ENCODE results near the gene ERCC8. TPM values are rescaled to one million over a fixed set of nuclear protein-coding genes. Genes with fewer than 3 reads are reported as not detected.
A peak's percentile ranks its signal among the peaks of the same experiment; 100 is the strongest.

Gene ERCC8
- total and polyA plus RNA-seq, 2 of the 13 experiments (the other 11 are each of a cell fraction or from before 2014, with no cell fraction given) = 24.4 to 35.2 TPM

- no peak for TF ChIP-seq ZBTB10 (CRISPR knock-in tag; IDR thresholded peaks at IDR 0.05; ENCODE audit: borderline replicate concordance)
- TF ChIP-seq PHF20 (CRISPR knock-in tag; IDR thresholded peaks at IDR 0.05) = peak; percentile 42; the same call in 1 of the 2 replicates
- no peak for TF ChIP-seq NFIB (CRISPR knock-in tag; IDR thresholded peaks at IDR 0.05; ENCODE audit: borderline replicate concordance)
- no peak for TF ChIP-seq SP1 (IDR thresholded peaks at IDR 0.05)
- no peak for TF ChIP-seq SP1 (CRISPR knock-in tag; IDR thresholded peaks at IDR 0.05)
- TF ChIP-seq ZNF547 (CRISPR knock-in tag; IDR thresholded peaks at IDR 0.05) = no peak
- no peak for TF ChIP-seq ZNF350 (CRISPR knock-in tag; IDR thresholded peaks at IDR 0.05; ENCODE audit: borderline replicate concordance, low read depth)
- no peak for TF ChIP-seq GPN1 (CRISPR knock-in tag; IDR thresholded peaks at IDR 0.05; ENCODE audit: borderline replicate concordance)
- no peak; the same call in 1 of the 2 replicates for TF ChIP-seq BRCA1 (CRISPR knock-in tag; IDR thresholded peaks at IDR 0.05)
- no peak for TF ChIP-seq GATAD1 (CRISPR knock-in tag; IDR thresholded peaks at IDR 0.05)
- TF ChIP-seq ZNF616 (CRISPR knock-in tag; IDR thresholded peaks at IDR 0.05; ENCODE audit: low read depth) = 0 out of 2 replicates have a peak, but pooled peaks have one; percentile 49
- TF ChIP-seq FOXK1 (CRISPR knock-in tag; IDR thresholded peaks at IDR 0.05; ENCODE audit: borderline replicate concordance, low read depth) = no peak
- TF ChIP-seq ETV6 (CRISPR knock-in tag; conservative IDR thresholded peaks at IDR 0.05) = no peak
- no peak for TF ChIP-seq CHD4 (IDR thresholded peaks at IDR 0.05; ENCODE audit: borderline replicate concordance, low read length)
- TF ChIP-seq ZNF776 (CRISPR knock-in tag; IDR thresholded peaks at IDR 0.05) = peak; percentile 65; the same call in 1 of the 2 replicates
- peak; percentile 36 for TF ChIP-seq HOXA3 (CRISPR knock-in tag; IDR thresholded peaks at IDR 0.05)
- TF ChIP-seq ZNF503 (CRISPR knock-in tag; IDR thresholded peaks at IDR 0.05) = no peak
- TF ChIP-seq ZNF326 (CRISPR knock-in tag; IDR thresholded peaks at IDR 0.05; ENCODE audit: borderline replicate concordance) = no peak
- no peak for TF ChIP-seq MAFK (conservative IDR thresholded peaks at IDR 0.05 in 1 of 2, IDR thresholded peaks at IDR 0.05 in 1 of 2; ENCODE audit: low read length in 2 of 2)
- no peak for TF ChIP-seq FOXM1 (CRISPR knock-in tag; IDR thresholded peaks at IDR 0.05)
- no peak for TF ChIP-seq ZNF232 (CRISPR knock-in tag; IDR thresholded peaks at IDR 0.05; ENCODE audit: borderline replicate concordance)
- TF ChIP-seq NKX3-1 (CRISPR knock-in tag; IDR thresholded peaks at IDR 0.05) = no peak
- TF ChIP-seq ZNF839 (CRISPR knock-in tag; IDR thresholded peaks at IDR 0.05; ENCODE audit: borderline replicate concordance) = no peak
- TF ChIP-seq E2F1 (CRISPR knock-in tag; IDR thresholded peaks at IDR 0.05) = no peak
These were observed 100.6 kb downstream of the ERCC8 start, which contains the start of gene ELOVL7 (continued) for GRCh38 chr5:60843936-60844905.
